ENCODE measurements around the gene BUD13.
A peak's percentile ranks its signal among the peaks of the same experiment; 100 is the strongest.

BUD13 gene

DNA sequence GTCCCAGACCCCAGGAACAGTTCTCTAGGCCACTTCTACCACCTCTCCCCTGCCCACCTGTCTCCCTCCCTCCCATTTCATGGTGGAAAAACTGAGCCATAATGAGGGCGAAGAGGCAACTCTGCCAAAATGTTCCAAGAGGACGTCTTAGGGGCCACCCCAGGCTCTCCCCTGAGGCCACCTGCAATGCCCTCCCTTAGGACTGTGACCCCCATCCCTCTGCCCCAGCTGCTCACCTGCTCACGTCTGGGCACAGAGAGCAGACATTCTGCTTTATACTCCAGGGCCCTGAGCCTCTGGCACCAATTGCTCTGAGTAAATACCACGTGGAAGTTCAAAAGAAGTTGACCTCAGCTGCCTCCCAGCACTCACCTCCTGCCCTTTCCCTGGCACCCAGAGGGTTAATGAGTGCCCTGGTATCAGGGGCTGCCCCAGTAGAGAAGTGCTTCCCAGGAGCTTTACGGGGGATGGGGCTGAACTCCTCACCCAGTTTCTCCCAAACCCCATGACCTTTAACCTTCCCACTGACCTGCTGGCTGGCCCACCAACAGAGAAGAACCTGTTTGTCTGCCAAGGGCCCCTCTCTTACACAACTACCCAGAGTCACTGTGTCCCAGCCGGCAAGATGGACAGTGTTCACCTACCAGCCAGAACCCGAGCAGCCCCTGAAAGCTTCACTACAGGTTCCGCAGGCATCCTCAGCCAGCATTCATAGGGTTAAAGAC, 19.5 kb upstream of the BUD13 start:
- TF ChIP-seq, protein P1, sequence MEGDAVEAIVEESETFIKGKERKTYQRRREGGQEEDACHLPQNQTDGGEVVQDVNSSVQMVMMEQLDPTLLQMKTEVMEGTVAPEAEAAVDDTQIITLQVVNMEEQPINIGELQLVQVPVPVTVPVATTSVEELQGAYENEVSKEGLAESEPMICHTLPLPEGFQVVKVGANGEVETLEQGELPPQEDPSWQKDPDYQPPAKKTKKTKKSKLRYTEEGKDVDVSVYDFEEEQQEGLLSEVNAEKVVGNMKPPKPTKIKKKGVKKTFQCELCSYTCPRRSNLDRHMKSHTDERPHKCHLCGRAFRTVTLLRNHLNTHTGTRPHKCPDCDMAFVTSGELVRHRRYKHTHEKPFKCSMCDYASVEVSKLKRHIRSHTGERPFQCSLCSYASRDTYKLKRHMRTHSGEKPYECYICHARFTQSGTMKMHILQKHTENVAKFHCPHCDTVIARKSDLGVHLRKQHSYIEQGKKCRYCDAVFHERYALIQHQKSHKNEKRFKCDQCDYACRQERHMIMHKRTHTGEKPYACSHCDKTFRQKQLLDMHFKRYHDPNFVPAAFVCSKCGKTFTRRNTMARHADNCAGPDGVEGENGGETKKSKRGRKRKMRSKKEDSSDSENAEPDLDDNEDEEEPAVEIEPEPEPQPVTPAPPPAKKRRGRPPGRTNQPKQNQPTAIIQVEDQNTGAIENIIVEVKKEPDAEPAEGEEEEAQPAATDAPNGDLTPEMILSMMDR (IDR thresholded peaks at IDR 0.05) = no peak
- intact Hi-C loops (cut with DNase I; ENCODE audit: low total_unique reads) = loop anchor here (5.0 kb wide), 2 partner anchors 45 to 315 kb away; partner anchors contain the start of gene APOA1
- Histone ChIP-seq H3K27ac (no peak overlapping the region), H3K4me1 (peaks cover 0 to 21% (median 11%) of the 10 kb centered on the region in 4 donors), H3K27me3 (peaks cover 0 to 3% of the 10 kb centered on the region in 2 donors), H3K36me3 (no peaks in the 10 kb centered on the region), H3K4me3 (no peak overlapping the region), H3K9me3 (no peaks in the 10 kb centered on the region)
- no peak for DNase-seq

DNA sequence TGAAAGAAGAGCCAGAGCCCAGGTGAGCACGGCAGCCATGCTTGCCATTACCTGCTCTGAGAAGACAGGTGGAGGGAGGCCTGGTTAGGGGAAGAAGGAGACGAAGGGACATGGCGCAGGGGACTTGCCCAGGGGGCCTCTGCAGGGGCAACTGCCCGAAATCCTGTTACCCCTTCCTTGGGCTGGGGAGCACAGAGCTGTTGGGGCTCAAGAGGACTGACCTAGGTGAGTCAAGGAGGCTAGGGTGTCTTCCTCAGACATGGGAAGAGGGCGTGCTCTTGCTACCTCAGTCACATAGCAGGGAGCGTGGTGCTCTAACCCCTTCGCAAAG, 19.0 kb upstream of the BUD13 start, which contains the start of gene APOA5:
APOA5 (minus strand) TSS at position 67 of the 331 bp plus-strand sequence; CDS start at position 48, 19 bp downstream.
- H3K4me3 ChIP-seq = no peak within 1 kb of the TSS
- H3K27me3 ChIP-seq = peaks cover 0 to 3% of the 10 kb centered on the region in 2 donors
- no peak within 1 kb of the TSS for H3K27ac ChIP-seq
- H3K4me1 ChIP-seq = peaks cover 0 to 27% (median 16%) of the 10 kb centered on the region in 4 donors
- intact Hi-C loops (cut with DNase I; ENCODE audit: low total_unique reads) = loop anchor here (5.0 kb wide), 2 partner anchors 46 to 316 kb away; partner anchors contain the start of gene APOA1
- DNase-seq = no peak
- TF ChIP-seq, protein P1 (IDR thresholded peaks at IDR 0.05) = no peak
- H3K36me3 ChIP-seq = no peaks in the 10 kb centered on the region
- no peaks in the 10 kb centered on the region for H3K9me3 ChIP-seq

DNA sequence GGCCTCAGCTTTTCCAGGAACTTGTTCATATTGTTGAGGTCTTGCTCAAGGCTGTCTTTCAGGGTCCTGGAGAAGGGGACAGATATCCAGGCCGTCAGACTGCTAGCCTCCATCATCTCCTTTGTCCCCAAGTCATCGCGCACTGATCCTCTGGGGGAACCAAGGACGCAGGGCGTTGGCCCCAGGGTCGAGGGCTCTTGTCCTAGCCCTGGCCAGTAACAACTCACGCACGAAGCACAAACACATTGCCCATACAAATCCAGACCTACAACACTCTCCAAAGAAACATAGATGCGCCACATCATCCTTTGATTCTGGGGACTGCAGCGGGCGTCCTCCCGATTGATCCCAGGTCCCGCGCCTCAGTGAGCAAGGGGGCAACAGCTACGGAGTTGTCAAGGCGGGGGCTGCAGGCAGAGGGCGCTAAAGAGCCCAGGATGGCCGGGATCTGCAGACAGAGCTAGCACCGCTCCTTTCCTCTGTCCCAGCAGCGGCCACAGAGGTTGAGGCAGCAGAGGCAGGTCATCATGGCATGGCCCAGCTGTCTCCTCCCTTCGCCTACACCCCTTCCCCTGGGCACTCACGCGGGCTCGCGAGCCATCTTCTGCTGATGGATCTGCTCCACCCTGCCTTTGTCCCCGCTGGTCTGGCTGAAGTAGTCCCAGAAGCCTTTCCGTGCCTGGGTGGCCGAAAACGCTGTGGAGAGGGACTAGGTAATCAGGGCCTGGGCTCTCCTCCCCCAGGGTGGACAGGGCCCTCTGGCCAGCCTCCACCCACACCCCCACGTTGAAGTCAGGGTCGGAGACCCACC, 18.4 kb upstream of the BUD13 start:
- Histone ChIP-seq H3K4me1 (peaks cover 0 to 32% (median 21%) of the 10 kb centered on the region in 4 donors), H3K4me3 (no peak overlapping the region), H3K27ac (no peak overlapping the region), H3K9me3 (no peaks in the 10 kb centered on the region), H3K27me3 (peaks cover 0 to 3% of the 10 kb centered on the region in 2 donors), H3K36me3 (peaks cover under 1 to 5% (median 4%) of the 10 kb centered on the region in 3 donors)
- peak; percentile 64 to 84 for DNase-seq
- intact Hi-C loops (cut with DNase I; ENCODE audit: low total_unique reads) = loop anchor here (5.0 kb wide), 2 partner anchors 46 to 316 kb away; partner anchors contain the start of gene APOA1
- TF ChIP-seq, protein P1 (IDR thresholded peaks at IDR 0.05) = peak; percentile 84 to 86

DNA sequence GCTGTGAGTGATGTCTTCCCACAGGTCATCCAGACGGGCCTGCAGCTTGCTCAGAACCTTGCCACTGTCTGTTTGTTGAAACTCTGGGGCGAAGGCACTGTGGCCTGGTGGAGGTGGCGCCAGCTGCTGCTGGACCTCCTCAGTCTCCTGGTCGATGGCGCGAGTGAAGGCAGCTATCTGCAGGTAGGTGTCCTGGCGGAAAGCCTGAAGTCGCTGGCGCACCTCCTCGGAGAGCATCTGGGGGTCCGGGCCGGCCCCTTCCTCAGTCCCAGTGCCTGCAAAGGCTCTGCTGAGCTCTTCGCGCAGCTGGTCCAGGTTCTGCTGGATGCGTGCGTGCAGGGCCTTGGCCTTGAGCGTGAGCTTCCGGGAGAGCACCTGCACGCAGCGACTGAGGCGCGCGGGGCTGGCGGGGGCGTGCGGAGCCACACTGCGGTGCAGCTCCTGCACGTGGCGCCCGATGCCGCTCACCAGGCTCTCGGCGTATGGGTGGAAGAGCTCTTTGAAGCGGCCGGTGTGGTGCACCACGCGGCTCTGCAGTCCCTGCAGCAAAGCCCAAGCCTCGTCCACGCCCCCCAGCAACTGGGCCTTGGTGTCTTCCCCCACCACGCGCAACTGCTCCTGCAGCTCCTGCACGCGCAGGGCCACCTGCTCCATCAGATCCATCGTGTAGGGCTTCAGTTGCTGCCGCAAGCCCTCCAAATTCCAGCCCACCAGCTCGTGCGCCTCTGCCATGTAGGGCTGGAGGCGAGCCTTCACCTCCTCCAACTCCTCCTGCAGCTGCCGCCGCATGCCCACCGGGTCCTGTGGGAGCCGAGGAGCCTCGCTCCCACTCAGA, 17.6 kb upstream of the BUD13 start:
- Histone ChIP-seq H3K27me3 (peaks cover 0 to 3% of the 10 kb centered on the region in 2 donors), H3K4me3 (no peak overlapping the region), H3K36me3 (peaks cover 8 to 14% (median 12%) of the 10 kb centered on the region in 3 donors), H3K27ac (no peak overlapping the region), H3K9me3 (no peaks in the 10 kb centered on the region), H3K4me1 (peaks cover 0 to 35% (median 23%) of the 10 kb centered on the region in 4 donors)
- intact Hi-C loops (cut with DNase I; ENCODE audit: low total_unique reads) = loop anchor here (5.0 kb wide), 2 partner anchors 47 to 317 kb away; partner anchors contain the start of gene APOA1
- TF ChIP-seq, protein P1 (IDR thresholded peaks at IDR 0.05) = no peak
- DNase-seq = no peak

DNA sequence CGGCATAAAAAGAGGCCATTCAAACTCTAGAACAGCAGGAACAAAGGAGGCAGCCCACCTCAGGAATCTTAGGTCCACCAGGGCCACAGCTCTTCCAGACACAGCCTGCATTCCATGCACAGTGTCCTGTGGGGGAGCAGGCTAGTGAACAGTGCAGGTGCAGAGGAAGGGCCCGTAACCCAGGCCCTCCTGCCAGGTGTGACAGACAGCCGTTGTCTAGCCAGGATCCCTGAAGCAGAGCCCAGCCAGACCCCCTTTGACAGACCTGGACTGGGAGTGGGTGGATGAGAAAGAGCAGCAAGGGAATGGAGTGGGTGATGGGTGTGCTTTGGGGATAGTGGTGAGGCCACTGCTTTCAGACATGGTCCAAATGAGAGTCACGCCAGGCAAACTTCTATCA, 16.2 kb upstream of the BUD13 start:
- H3K4me3 ChIP-seq = no peak overlapping the region
- peaks cover 0 to 3% of the 10 kb centered on the region in 2 donors for H3K27me3 ChIP-seq
- no peak for DNase-seq
- intact Hi-C loops (cut with DNase I; ENCODE audit: low total_unique reads) = loop anchor here (10.0 kb wide), 1 partner anchor 446 kb away; the partner anchor contains the start of genes PCSK7 and RNF214
- TF ChIP-seq, protein P1 (IDR thresholded peaks at IDR 0.05) = no peak
- H3K9me3 ChIP-seq = no peaks in the 10 kb centered on the region
- no peak overlapping the region for H3K27ac ChIP-seq
- H3K4me1 ChIP-seq = peaks cover 0 to 35% (median 23%) of the 10 kb centered on the region in 4 donors
- peaks cover 22 to 28% (median 26%) of the 10 kb centered on the region in 3 donors for H3K36me3 ChIP-seq
